ENCODE data around the gene AGAP3. TPM values are rescaled to one million over a fixed set of nuclear protein-coding genes. Genes with fewer than 3 reads are reported as not detected.

The AGAP3 gene
- total RNA-seq, 1 experiment from 2014 or later = 70.2 TPM

- CTCF ChIA-PET = interaction anchor here (0.6 kb wide), 1 partner anchor 1686 kb away, joined by 11 read pairs; no protein-coding TSS in a partner anchor
- H3K36me3 Mint-ChIP-seq (ENCODE audit: insufficient read depth, unreplicated experiment) = peaks cover 50% of the 10 kb centered on the region
- intact Hi-C loops (cut with micrococcal nuclease; ENCODE audit: unreplicated experiment) = no loop called here
- TF ChIP-seq CTCF (IDR thresholded peaks at IDR 0.05; ENCODE audit: insufficient read depth in 1 of 2, low read depth in 1 of 2, low read length in 1 of 2, severe bottlenecking in 1 of 2, unreplicated experiment in 1 of 2) = no peak
- no TSS peak for BruUV-seq (replicated peaks)
- POLR2A ChIA-PET = no interaction called here
- Histone ChIP-seq H3K4me3 (ENCODE audit: low read depth, low read length) (no peak overlapping the region), H3K36me3 (ENCODE audit: control insufficient read depth, insufficient read depth, low read length) (peaks cover 6% of the 10 kb centered on the region), H3K27me3 (replicated peaks; ENCODE audit: control insufficient read depth, insufficient read depth, low read length) (no peaks in the 10 kb centered on the region), H3K4me1 (no peaks in the 10 kb centered on the region), H3K9me3 (no peaks in the 10 kb centered on the region)
- H3K27ac Mint-ChIP-seq (ENCODE audit: unreplicated experiment) = no peak overlapping the region
- no peak overlapping the region for H3K4me3 Mint-ChIP-seq (ENCODE audit: unreplicated experiment)
- DNase-seq = no peak
- H3K9me3 Mint-ChIP-seq (ENCODE audit: unreplicated experiment) = no peaks in the 10 kb centered on the region
- no peaks in the 10 kb centered on the region for H3K4me1 Mint-ChIP-seq (ENCODE audit: low read depth, unreplicated experiment)
- H3K27me3 Mint-ChIP-seq (ENCODE audit: insufficient read depth, unreplicated experiment) = no peaks in the 10 kb centered on the region
These were observed 40.3 kb downstream of the AGAP3 start for GRCh38 chr7:151126491-151127137.

- Histone ChIP-seq H3K27me3 (replicated peaks; ENCODE audit: control insufficient read depth, insufficient read depth, low read length) (no peaks in the 10 kb centered on the region), H3K4me3 (ENCODE audit: low read depth, low read length) (no peak overlapping the region), H3K36me3 (ENCODE audit: control insufficient read depth, insufficient read depth, low read length) (peaks cover 6% of the 10 kb centered on the region), H3K4me1 (no peaks in the 10 kb centered on the region), H3K9me3 (no peaks in the 10 kb centered on the region)
- H3K4me3 Mint-ChIP-seq (ENCODE audit: unreplicated experiment) = no peak overlapping the region
- H3K27ac Mint-ChIP-seq (ENCODE audit: unreplicated experiment) = no peak overlapping the region
- intact Hi-C loops (cut with micrococcal nuclease; ENCODE audit: unreplicated experiment) = no loop called here
- DNase-seq = no peak
- H3K27me3 Mint-ChIP-seq (ENCODE audit: insufficient read depth, unreplicated experiment) = no peaks in the 10 kb centered on the region
- H3K4me1 Mint-ChIP-seq (ENCODE audit: low read depth, unreplicated experiment) = no peaks in the 10 kb centered on the region
- no peaks in the 10 kb centered on the region for H3K9me3 Mint-ChIP-seq (ENCODE audit: unreplicated experiment)
- peaks cover 51% of the 10 kb centered on the region for H3K36me3 Mint-ChIP-seq (ENCODE audit: insufficient read depth, unreplicated experiment)
- BruUV-seq (replicated peaks) = no TSS peak
- TF ChIP-seq CTCF (IDR thresholded peaks at IDR 0.05; ENCODE audit: insufficient read depth in 1 of 2, low read depth in 1 of 2, low read length in 1 of 2, severe bottlenecking in 1 of 2, unreplicated experiment in 1 of 2) = no peak
- CTCF ChIA-PET = no interaction called here
- POLR2A ChIA-PET = no interaction called here
These were observed 41.9 kb downstream of the AGAP3 start for GRCh38 chr7:151128144-151128543.

GRCh38 chr7:151128716-151129115, 42.4 kb downstream of the AGAP3 start:
- no peaks in the 10 kb centered on the region for H3K9me3 Mint-ChIP-seq (ENCODE audit: unreplicated experiment)
- H3K27me3 Mint-ChIP-seq (ENCODE audit: insufficient read depth, unreplicated experiment) = no peaks in the 10 kb centered on the region
- ChIA-PET POLR2A (no interaction called here), CTCF (no interaction called here)
- BruUV-seq (replicated peaks) = no TSS peak
- H3K9me3 ChIP-seq = no peaks in the 10 kb centered on the region
- no peak overlapping the region for H3K4me3 ChIP-seq (ENCODE audit: low read depth, low read length)
- H3K27me3 ChIP-seq (replicated peaks; ENCODE audit: control insufficient read depth, insufficient read depth, low read length) = no peaks in the 10 kb centered on the region
- H3K4me1 ChIP-seq = no peaks in the 10 kb centered on the region
- no peak overlapping the region for H3K27ac Mint-ChIP-seq (ENCODE audit: unreplicated experiment)
- H3K4me3 Mint-ChIP-seq (ENCODE audit: unreplicated experiment) = no peak overlapping the region
- no peaks in the 10 kb centered on the region for H3K4me1 Mint-ChIP-seq (ENCODE audit: low read depth, unreplicated experiment)
- intact Hi-C loops (cut with micrococcal nuclease; ENCODE audit: unreplicated experiment) = no loop called here
- peaks cover 46% of the 10 kb centered on the region for H3K36me3 Mint-ChIP-seq (ENCODE audit: insufficient read depth, unreplicated experiment)
- DNase-seq = no peak
- TF ChIP-seq CTCF (IDR thresholded peaks at IDR 0.05; ENCODE audit: insufficient read depth in 1 of 2, low read depth in 1 of 2, low read length in 1 of 2, severe bottlenecking in 1 of 2, unreplicated experiment in 1 of 2) = no peak
- peaks cover 6% of the 10 kb centered on the region for H3K36me3 ChIP-seq (ENCODE audit: control insufficient read depth, insufficient read depth, low read length)

Measured in Caco-2 (cell line).